H1 (cell line): ENCODE results near the gene S100P. TPM values are rescaled to one million over a fixed set of nuclear protein-coding genes. Genes with fewer than 3 reads are reported as not detected.
A peak's percentile ranks its signal among the peaks of the same experiment; 100 is the strongest.

Experiments used
- CHD1 ChIP-seq: IDR thresholded peaks from 2 replicates; pipeline ENCODE4 v1.6.1; 2012; ENCODE audit warnings: low read depth, low read length, improper control_type of control experiment
- CHD7 ChIP-seq: fragments of 300-600 bp; sonication (generic); IDR thresholded peaks from 2 replicates; pipeline ENCODE4 v1.7.1; 2012; ENCODE audit warnings: low read length, moderate library complexity, mild to moderate bottlenecking, inconsistent platforms; ENCODE audit not compliant: insufficient replicate concordance
- EGR1 ChIP-seq: IDR thresholded peaks from 2 replicates; pipeline ENCODE4 v1.6.1; 2011; ENCODE audit warnings: low read depth, low read length, borderline replicate concordance
- GTF2F1 ChIP-seq: IDR thresholded peaks from 2 replicates; pipeline ENCODE4 v1.6.1; 2012; ENCODE audit warnings: low read depth, low read length, improper control_type of control experiment, borderline replicate concordance
- KDM1A ChIP-seq: fragments of 200-600, 300-600 bp; sonication (generic); IDR thresholded peaks from 2 replicates; pipeline ENCODE4 v1.7.1; 2016; ENCODE audit warnings: mild to moderate bottlenecking, low read length, borderline replicate concordance
- PHF8 ChIP-seq: fragments of 200-600 bp; sonication (generic); conservative IDR thresholded peaks from 2 replicates; pipeline ENCODE4 v1.7.1; 2012; ENCODE audit warnings: low read depth, mild to moderate bottlenecking, inconsistent platforms, low read length, moderate library complexity
- SIN3A ChIP-seq, 2 experiments: IDR thresholded peaks in 1 of 2; conservative IDR thresholded peaks in 1 of 2; 2 replicates each; pipeline ENCODE4 v1.6.1; 2011 to 2012; ENCODE audit warnings: low read length in 2 of 2, improper control_type of control experiment in 1 of 2, low read depth in 1 of 2, mild to moderate bottlenecking in 1 of 2
- SP4 ChIP-seq: IDR thresholded peaks from 2 replicates; pipeline ENCODE4 v1.6.1; 2012; ENCODE audit warnings: low read length, inconsistent platforms
- SRF ChIP-seq: IDR thresholded peaks from 2 replicates; pipeline ENCODE4 v1.6.1; 2011; ENCODE audit warnings: mild to moderate bottlenecking, low read depth, low read length, moderate library complexity
- TBP ChIP-seq: IDR thresholded peaks from 2 replicates; pipeline ENCODE4 v1.6.1; 2011; ENCODE audit warnings: low read depth, low read length, improper control_type of control experiment
- USF2 ChIP-seq: IDR thresholded peaks from 2 replicates; pipeline ENCODE4 v1.6.1; 2011; ENCODE audit warnings: low read length, improper control_type of control experiment
- polyA plus RNA-seq, 7 experiments: library from polyadenylated mRNA; depleted of rRNA in 3 of 7; stranded (reverse) in 5 of 7; unstranded in 2 of 7; fragments of >200 nt in 5 of 7; fragments of 200-250 nt in 2 of 7; gene quantifications; 1 replicate in 5 of 7; 2 replicates in 1 of 7; 4 replicates in 1 of 7; pipeline versions ENCODE4 v1.2.1 to v1.2.3, GENCODE V29; 2011 to 2013; ENCODE audit warnings: missing spikeins in 2 of 7, mixed read lengths in 2 of 7
- total RNA-seq: library from RNA; stranded (reverse); fragmentation: NEBNext Ultra II Directional; extraction: Animal tissue kit (Norgen Biotek cat#: 25700); gene quantifications from 2 replicates; pipeline ENCODE4 v1.2.1, GENCODE V29; 2021

S100P gene
- total and polyA plus RNA-seq, 2 of the 8 experiments (the other 6 are each of a cell fraction or from before 2014, with no cell fraction given), result not detected

GRCh38 chr4:6701371-6701770 is 7.7 kb downstream of the S100P start (continued):
- no peak for TF ChIP-seq PHF8
- TF ChIP-seq SRF, result no peak
- TF ChIP-seq TBP, result no peak
- no peak for TF ChIP-seq CHD1
- TF ChIP-seq EGR1, result no peak
- TF ChIP-seq USF2, result peak; percentile 60
- no peak for TF ChIP-seq CHD7
- TF ChIP-seq GTF2F1, result no peak
- TF ChIP-seq SIN3A (conservative IDR thresholded peaks at IDR 0.05 in 1 of 2, IDR thresholded peaks at IDR 0.05 in 1 of 2; ENCODE audit: low read depth in 1 of 2, low read length in 2 of 2), result peak in 1 of 2 experiments; percentile 52; a peak in 1 of 4 replicates
- TF ChIP-seq SP4, result no peak
- no peak for TF ChIP-seq KDM1A
